ENCODE measurements around the gene ZBTB49. TPM values are rescaled to one million over a fixed set of nuclear protein-coding genes. Genes with fewer than 3 reads are reported as not detected.
"Not testable (repeated sequence)": the region's sequence is repeated elsewhere in the genome, so short reads cannot be mapped to it uniquely, and the experiment has no call there.

Gene ZBTB49
- 1 to 10 TPM; 3.0 to 6.1 TPM for total RNA-seq
- long read RNA-seq, partial matches to known transcripts: 0 of 9 reads
- long read RNA-seq, other reads (novel, unspliced or antisense): 4 of 9 reads

GRCh38 chr4:4289941-4290850 is at the start of gene ZBTB49, which contains the start of gene LYAR:
TSS of gene ZBTB49 (plus strand) at chr4:4290251. CDS start at chr4:4299946, 9,695 bp downstream.
TSS of gene LYAR (minus strand) at chr4:4290154. CDS start at chr4:4283742, 6,412 bp downstream.
- ATAC-seq (peak; percentile 97 to 98), DNase-seq (peak; percentile 94)
- intact Hi-C loops (cut with DNase I): no loop called here

- intact Hi-C loops (cut with DNase I): no loop called here
- DNase-seq (no peak), ATAC-seq (no peak)
Observed at GRCh38 chr4:4245172-4245571, 44.9 kb upstream of the ZBTB49 start.

- peak in 1 of 2 donors; percentile 2 for ATAC-seq
- DNase-seq: no peak
- intact Hi-C loops (cut with DNase I): no loop called here
Observed at GRCh38 chr4:4247696-4248028, 42.4 kb upstream of the ZBTB49 start.

GRCh38 chr4:4248029-4248884 is 41.8 kb upstream of the ZBTB49 start, which contains the start of gene TMEM128:
TSS of gene TMEM128 (minus strand) at chr4:4248223. CDS start at chr4:4248202, 21 bp downstream.
- peak; percentile 94 for DNase-seq
- intact Hi-C loops (cut with DNase I): no loop called here
- ATAC-seq: peak; percentile 98

- intact Hi-C loops (cut with DNase I): no loop called here
- DNase-seq: no peak
- no peak for ATAC-seq
Observed at GRCh38 chr4:4248885-4249203, 41.2 kb upstream of the ZBTB49 start.

- DNase-seq; intact Hi-C loops (cut with DNase I): not testable (repeated sequence)
Observed at GRCh38 chr4:4249342-4249741, 40.7 kb upstream of the ZBTB49 start.

GRCh38 chr4:4249866-4250265 is 40.2 kb upstream of the ZBTB49 start:
- ATAC-seq (no peak), DNase-seq (no peak)
- intact Hi-C loops (cut with DNase I): loop anchor here in 1 of 2 donors (5.0 kb wide), 1 partner anchor 87 kb away; no protein-coding TSS in a partner anchor

More at GRCh38 chr4:4249342-4249741, 40.7 kb upstream of the ZBTB49 start:
- ATAC-seq: not testable (repeated sequence)

- ATAC-seq (no peak), DNase-seq (no peak)
- intact Hi-C loops (cut with DNase I): loop anchor here in 1 of 2 donors (5.0 kb wide), 1 partner anchor 83 kb away; no protein-coding TSS in a partner anchor
Observed at GRCh38 chr4:4254199-4254598, 35.9 kb upstream of the ZBTB49 start.

- intact Hi-C loops (cut with DNase I): loop anchor here (5.0 kb wide), 2 partner anchors 83 to 178 kb away; no protein-coding TSS in a partner anchor
- ATAC-seq (no peak), DNase-seq (no peak)
Observed at GRCh38 chr4:4254666-4255065, 35.4 kb upstream of the ZBTB49 start.

- peak in 1 of 2 donors; percentile 53 for ATAC-seq
- intact Hi-C loops (cut with DNase I): loop anchor here in 1 of 2 donors (5.0 kb wide), 1 partner anchor 176 kb away; no protein-coding TSS in a partner anchor
- peak; percentile 43 for DNase-seq
Observed at GRCh38 chr4:4256799-4257198, 33.3 kb upstream of the ZBTB49 start.

- ATAC-seq, DNase-seq: not testable (repeated sequence)
- intact Hi-C loops (cut with DNase I): loop anchor here in 1 of 2 donors (5.0 kb wide), 1 partner anchor 175 kb away; no protein-coding TSS in a partner anchor
Observed at GRCh38 chr4:4257705-4258104, 32.3 kb upstream of the ZBTB49 start.

- no peak for DNase-seq
- no peak for ATAC-seq
- intact Hi-C loops (cut with DNase I): loop anchor here in 1 of 2 donors (5.0 kb wide), 1 partner anchor 173 kb away; no protein-coding TSS in a partner anchor
Observed at GRCh38 chr4:4259484-4260100, 30.5 kb upstream of the ZBTB49 start.

- intact Hi-C loops (cut with DNase I): no loop called here
Observed at GRCh38 chr4:4260185-4260751, 29.8 kb upstream of the ZBTB49 start.

GRCh38 chr4:4267981-4268380 is 22.1 kb upstream of the ZBTB49 start:
- intact Hi-C loops (cut with DNase I): no loop called here
- DNase-seq (no peak), ATAC-seq (no peak)

More at GRCh38 chr4:4260185-4260751, 29.8 kb upstream of the ZBTB49 start:
- ATAC-seq (peak in 1 of 2 donors; percentile 67), DNase-seq (no peak)

GRCh38 chr4:4268776-4269175 is 21.3 kb upstream of the ZBTB49 start:
- peak in 1 of 2 donors; percentile 39 for ATAC-seq
- DNase-seq: no peak
- intact Hi-C loops (cut with DNase I): no loop called here

GRCh38 chr4:4269331-4269731 is 20.7 kb upstream of the ZBTB49 start:
- ATAC-seq (peak in 1 of 2 donors; percentile 80), DNase-seq (no peak)
- intact Hi-C loops (cut with DNase I): no loop called here

- intact Hi-C loops (cut with DNase I): no loop called here
- ATAC-seq (peak; percentile 61 to 73), DNase-seq (no peak)
Observed at GRCh38 chr4:4269856-4270255, 20.2 kb upstream of the ZBTB49 start.

GRCh38 chr4:4270529-4270928 is 19.5 kb upstream of the ZBTB49 start:
- no peak for DNase-seq
- intact Hi-C loops (cut with DNase I): no loop called here
- ATAC-seq: no peak
